Lower lobe of right lung (tissue), 2 donors: Measurements from ENCODE around the gene AKAP11. TPM values are rescaled to one million over a fixed set of nuclear protein-coding genes. Genes with fewer than 3 reads are reported as not detected.
"Not testable (repeated sequence)": the region's sequence is repeated elsewhere in the genome, so short reads cannot be mapped to it uniquely, and the experiment has no call there.

Experiments
- ATAC-seq, 2 donors: fragments of 200-7000 bp; cut with Tn5 transposase; one replicate each; pipeline ENCODE4 v1.9.1; 2020 to 2022; ENCODE audit warnings: mild to moderate bottlenecking in 2 of 2, moderate library complexity in 2 of 2
- DNase-seq: peaks from one replicate; pipeline ENCODE4 v3.0.0-alpha.2; 2020
- H3K27ac ChIP-seq: fragments of 200-600 bp; one replicate; pipeline ENCODE4 v1.8.0; 2022
- H3K27me3 ChIP-seq: fragments of 200-600 bp; one replicate; pipeline ENCODE4 v1.8.0; 2022; ENCODE audit warnings: low read depth
- H3K36me3 ChIP-seq: fragments of 200-600 bp; one replicate; pipeline ENCODE4 v1.8.0; 2022; ENCODE audit warnings: mild to moderate bottlenecking
- H3K4me1 ChIP-seq: fragments of 200-600 bp; one replicate; pipeline ENCODE4 v1.8.0; 2022
- H3K4me3 ChIP-seq: fragments of 200-600 bp; one replicate; pipeline ENCODE4 v1.8.0; 2022; ENCODE audit warnings: mild to moderate bottlenecking
- H3K9me3 ChIP-seq: fragments of 200-600 bp; one replicate; pipeline ENCODE4 v1.8.0; 2022
- CTCF ChIP-seq: fragments of 200-600 bp; IDR thresholded peaks from one replicate; pipeline ENCODE4 v1.8.0; 2022; ENCODE audit warnings: antibody characterized with exemption, mild to moderate bottlenecking
- intact Hi-C: fragments of 100-400 bp; cut with DNase I; formaldehyde crosslinking; loops from one replicate; pipeline ENCODE4 v1.11.0; 2022
- long read RNA-seq: library from polyadenylated mRNA; unstranded; transcript quantifications from one replicate; pipeline ENCODE4 v2.0.0, GENCODE V29; 2021
- total RNA-seq: library from RNA; stranded (reverse); fragmentation: NEBNext Ultra II Directional; extraction: Animal tissue kit (Norgen Biotek cat#: 25700); gene quantifications from one replicate; pipeline ENCODE4 v1.2.1, GENCODE V29; 2021
- donor health status: DM: no; HTN: yes; CAD: no; lungs with severe emphysema.

The AKAP11 gene
- 34.5 TPM for total RNA-seq
- long read RNA-seq, partial matches to known transcripts = 5 of 13 reads
- long read RNA-seq, other reads (novel, unspliced or antisense) = 8 of 13 reads

GRCh38 chr13:42272115-42272803, at the start of gene AKAP11:
Gene AKAP11 (plus strand): TSS chr13:42272152. CDS start chr13:42286349, 14,197 bp downstream.
- intact Hi-C loops = no loop called here
- Histone ChIP-seq H3K9me3 (no peaks in the 10 kb centered on the region), H3K4me1 (peaks cover 18% of the 10 kb centered on the region), H3K27ac (peak within 1 kb of the TSS; percentile 93), H3K27me3 (no peaks in the 10 kb centered on the region), H3K4me3 (peak within 1 kb of the TSS; percentile 89), H3K36me3 (no peaks in the 10 kb centered on the region)
- no peak for TF ChIP-seq CTCF
- peak; percentile 72 for DNase-seq
- ATAC-seq = peak; percentile 60 to 68

- Histone ChIP-seq H3K9me3 (no peaks in the 10 kb centered on the region), H3K27ac (no peak overlapping the region), H3K4me1 (no peaks in the 10 kb centered on the region), H3K4me3 (no peak overlapping the region), H3K27me3 (no peaks in the 10 kb centered on the region), H3K36me3 (peaks cover 42% of the 10 kb centered on the region)
- ATAC-seq (no peak), DNase-seq (no peak)
- no peak for TF ChIP-seq CTCF
- intact Hi-C loops = no loop called here
Measured at GRCh38 chr13:42223681-42224080, 48.3 kb upstream of the AKAP11 start.

GRCh38 chr13:42225051-42225450, 46.9 kb upstream of the AKAP11 start:
- intact Hi-C loops = no loop called here
- no peak for ATAC-seq

GRCh38 chr13:42226759-42227158, 45.2 kb upstream of the AKAP11 start:
- H3K4me3 ChIP-seq, ATAC-seq, H3K27me3 ChIP-seq, DNase-seq, H3K27ac ChIP-seq, H3K4me1 ChIP-seq, intact Hi-C loops, H3K9me3 ChIP-seq: not testable (repeated sequence)
- H3K36me3 ChIP-seq = peaks cover 17% of the 10 kb centered on the region

More at GRCh38 chr13:42225051-42225450, 46.9 kb upstream of the AKAP11 start:
- Histone ChIP-seq H3K27me3 (no peaks in the 10 kb centered on the region), H3K4me1 (no peaks in the 10 kb centered on the region), H3K4me3 (no peak overlapping the region), H3K36me3 (peaks cover 30% of the 10 kb centered on the region), H3K27ac (no peak overlapping the region), H3K9me3 (no peaks in the 10 kb centered on the region)
- DNase-seq = no peak
- no peak for TF ChIP-seq CTCF

GRCh38 chr13:42228527-42228926, 43.4 kb upstream of the AKAP11 start:
- no peak for TF ChIP-seq CTCF
- intact Hi-C loops = no loop called here
- no peak for ATAC-seq
- Histone ChIP-seq H3K36me3 (peaks cover 17% of the 10 kb centered on the region), H3K4me3 (no peak overlapping the region), H3K9me3 (no peaks in the 10 kb centered on the region), H3K4me1 (no peaks in the 10 kb centered on the region), H3K27me3 (no peaks in the 10 kb centered on the region), H3K27ac (no peak overlapping the region)
- DNase-seq = no peak

GRCh38 chr13:42229287-42229686, 42.7 kb upstream of the AKAP11 start:
- no peaks in the 10 kb centered on the region for H3K27me3 ChIP-seq
- peaks cover 10% of the 10 kb centered on the region for H3K36me3 ChIP-seq
- H3K9me3 ChIP-seq = no peaks in the 10 kb centered on the region
- no peak for TF ChIP-seq CTCF
- H3K4me1 ChIP-seq = no peaks in the 10 kb centered on the region
- H3K4me3 ChIP-seq = no peak overlapping the region
- intact Hi-C loops = no loop called here
- DNase-seq (no peak), ATAC-seq (no peak)
- no peak overlapping the region for H3K27ac ChIP-seq
